Upper lobe of left lung (tissue), 4 donors: ENCODE results near the gene B9D2.

Source experiments
- EP300 ChIP-seq, 4 donors: sonication (generic); formaldehyde crosslinking; IDR thresholded peaks; one replicate each; pipeline ENCODE4 v1.5.1; 2017; ENCODE audit warnings: antibody characterized with exemption in 4 of 4, control low read depth in 2 of 4
- POLR2A ChIP-seq, 4 donors: fragments of 450-650 bp; IDR thresholded peaks; one replicate each; pipeline ENCODE4 v1.5.1; 2016 to 2017; ENCODE audit warnings: antibody characterized with exemption in 4 of 4, mild to moderate bottlenecking in 2 of 4
- POLR2AphosphoS5 ChIP-seq, 2 donors: sonication (generic); formaldehyde crosslinking; IDR thresholded peaks; one replicate each; pipeline ENCODE4 v1.5.1; 2017; ENCODE audit warnings: antibody characterized with exemption in 2 of 2
- TF ChIP-seq, protein P1 (sequence below), 6 experiments: fragments of 450-650 bp in 4 of 6; fragments of 200-600 bp in 2 of 6; sonication (generic) in 2 of 6; IDR thresholded peaks; one replicate each; pipeline ENCODE4 v1.5.1; 2016 to 2019; ENCODE audit warnings: antibody characterized with exemption in 6 of 6

DNA sequence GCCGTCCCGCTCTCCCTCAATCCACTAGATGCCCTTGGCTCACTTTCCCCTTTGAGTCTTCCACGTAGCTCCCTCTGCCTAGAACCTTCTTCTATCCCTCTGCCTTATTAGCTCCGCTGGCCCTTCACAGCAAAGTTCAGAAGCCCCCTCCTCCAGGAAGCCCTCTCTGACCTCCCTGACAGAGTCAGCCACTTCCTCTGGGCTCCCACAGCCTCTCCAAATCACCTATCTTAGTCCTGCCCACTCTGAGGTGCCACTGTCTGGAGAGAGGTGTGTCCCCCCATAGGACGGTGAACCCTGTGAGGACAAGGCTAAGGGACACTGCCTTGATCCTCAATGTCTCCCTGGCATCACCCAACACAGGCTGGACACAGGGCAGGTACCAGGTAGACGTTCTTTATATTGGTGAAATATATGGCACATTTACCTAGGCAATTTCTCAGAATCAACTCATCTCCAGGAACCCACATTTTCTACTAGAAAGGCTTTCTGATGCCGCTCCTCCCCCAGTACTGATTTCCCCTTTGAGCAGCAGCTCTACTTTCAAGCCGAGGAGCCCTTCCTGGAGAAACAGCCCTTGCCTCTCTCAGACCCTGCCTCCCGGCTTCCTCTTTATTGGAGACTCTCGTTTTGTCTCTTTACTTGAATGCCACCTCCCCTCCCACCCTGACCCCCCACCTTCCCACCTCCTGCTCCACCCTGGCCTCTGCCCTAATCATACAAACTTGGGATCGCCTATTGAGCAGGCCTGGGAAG lies 6.8 kb downstream of the B9D2 start:
- TF ChIP-seq, protein P1, sequence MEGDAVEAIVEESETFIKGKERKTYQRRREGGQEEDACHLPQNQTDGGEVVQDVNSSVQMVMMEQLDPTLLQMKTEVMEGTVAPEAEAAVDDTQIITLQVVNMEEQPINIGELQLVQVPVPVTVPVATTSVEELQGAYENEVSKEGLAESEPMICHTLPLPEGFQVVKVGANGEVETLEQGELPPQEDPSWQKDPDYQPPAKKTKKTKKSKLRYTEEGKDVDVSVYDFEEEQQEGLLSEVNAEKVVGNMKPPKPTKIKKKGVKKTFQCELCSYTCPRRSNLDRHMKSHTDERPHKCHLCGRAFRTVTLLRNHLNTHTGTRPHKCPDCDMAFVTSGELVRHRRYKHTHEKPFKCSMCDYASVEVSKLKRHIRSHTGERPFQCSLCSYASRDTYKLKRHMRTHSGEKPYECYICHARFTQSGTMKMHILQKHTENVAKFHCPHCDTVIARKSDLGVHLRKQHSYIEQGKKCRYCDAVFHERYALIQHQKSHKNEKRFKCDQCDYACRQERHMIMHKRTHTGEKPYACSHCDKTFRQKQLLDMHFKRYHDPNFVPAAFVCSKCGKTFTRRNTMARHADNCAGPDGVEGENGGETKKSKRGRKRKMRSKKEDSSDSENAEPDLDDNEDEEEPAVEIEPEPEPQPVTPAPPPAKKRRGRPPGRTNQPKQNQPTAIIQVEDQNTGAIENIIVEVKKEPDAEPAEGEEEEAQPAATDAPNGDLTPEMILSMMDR (IDR thresholded peaks at IDR 0.05), result no peak
- no peak for TF ChIP-seq POLR2A (IDR thresholded peaks at IDR 0.05)
- no peak for TF ChIP-seq EP300 (IDR thresholded peaks at IDR 0.05)
- TF ChIP-seq POLR2AphosphoS5 (IDR thresholded peaks at IDR 0.05), result no peak
